Kasumi-1 (cell line): ENCODE measurements around the gene AMPH.

Experiments
- DNase-seq, 2 experiments: peaks; one replicate each; lab custom pipeline; 2025; lab: John Stamatoyannopoulos, UW

AMPH gene

DNA sequence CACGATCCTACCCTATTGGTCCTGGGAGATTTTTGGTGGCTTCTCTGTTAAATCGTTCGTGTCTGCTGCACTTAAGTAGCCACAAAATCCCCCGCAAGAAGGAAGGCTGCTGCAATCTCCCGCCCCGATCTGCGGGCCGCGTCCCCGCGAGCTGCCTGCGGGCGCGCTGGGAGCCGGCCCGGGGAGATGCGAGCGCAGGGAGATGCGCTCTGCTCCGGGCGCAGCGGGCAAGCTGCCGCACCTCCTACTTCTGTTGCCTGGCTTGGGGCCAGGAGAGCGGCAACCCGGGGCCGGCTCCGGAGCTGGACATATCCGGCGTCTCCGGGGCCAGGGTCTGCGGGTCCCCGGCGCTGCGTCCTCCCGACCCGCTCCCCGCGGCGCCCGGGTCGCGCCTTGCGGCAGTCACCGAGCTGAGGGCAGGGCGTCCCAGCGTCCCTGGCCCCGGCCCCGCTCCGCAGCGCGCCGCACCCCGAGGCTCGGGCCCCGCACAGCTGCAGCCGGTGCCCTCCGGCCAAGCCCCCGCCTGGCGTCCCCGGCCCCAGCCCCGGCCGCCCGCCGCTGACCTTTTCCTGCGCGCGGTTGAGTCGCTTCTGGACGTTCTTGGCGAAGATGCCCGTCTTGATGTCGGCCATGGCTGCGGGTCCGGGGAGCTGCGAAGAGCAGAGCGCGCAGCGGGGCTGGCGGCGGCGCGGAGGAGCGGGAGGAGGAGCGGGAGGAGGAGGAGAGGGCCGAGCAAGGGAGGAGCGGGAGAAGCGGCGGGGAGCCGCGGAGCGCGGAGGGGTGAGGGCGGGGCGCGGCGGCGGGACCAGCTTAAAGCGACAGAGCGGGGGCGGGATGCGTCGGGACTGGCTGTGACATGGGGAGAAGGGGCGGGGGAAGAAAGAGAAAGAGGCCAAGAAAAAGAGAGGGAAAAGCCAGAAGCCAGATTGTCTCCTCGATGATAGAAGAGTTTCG lies at the start of gene AMPH:
TSS of gene AMPH (minus strand) at position 654 of the 954 bp plus-strand sequence. CDS start at position 632, 22 bp downstream.
- DNase-seq, result peak; percentile 23 to 39

- no peak for DNase-seq
Measured at GRCh38 chr7:38679419-38679818, 48.2 kb upstream of the AMPH start.

DNA sequence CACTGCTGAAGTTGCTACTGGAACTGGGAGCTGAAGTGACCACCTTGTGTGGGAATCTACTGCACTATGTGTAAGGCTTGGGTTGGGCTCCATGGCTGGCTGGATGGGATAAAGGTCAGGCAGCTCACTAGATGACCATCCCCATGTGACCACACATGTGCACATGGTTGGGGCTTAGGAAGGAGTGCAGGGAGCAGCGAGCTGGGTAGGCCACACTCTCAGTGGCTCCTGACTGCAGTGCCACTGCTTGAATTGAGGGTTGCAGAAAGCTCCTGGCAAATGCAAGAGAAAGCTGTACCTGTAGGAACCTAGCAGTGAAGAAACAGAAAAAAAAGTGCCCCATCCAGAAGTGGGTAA lies 47.5 kb upstream of the AMPH start:
- DNase-seq, result no peak

DNA sequence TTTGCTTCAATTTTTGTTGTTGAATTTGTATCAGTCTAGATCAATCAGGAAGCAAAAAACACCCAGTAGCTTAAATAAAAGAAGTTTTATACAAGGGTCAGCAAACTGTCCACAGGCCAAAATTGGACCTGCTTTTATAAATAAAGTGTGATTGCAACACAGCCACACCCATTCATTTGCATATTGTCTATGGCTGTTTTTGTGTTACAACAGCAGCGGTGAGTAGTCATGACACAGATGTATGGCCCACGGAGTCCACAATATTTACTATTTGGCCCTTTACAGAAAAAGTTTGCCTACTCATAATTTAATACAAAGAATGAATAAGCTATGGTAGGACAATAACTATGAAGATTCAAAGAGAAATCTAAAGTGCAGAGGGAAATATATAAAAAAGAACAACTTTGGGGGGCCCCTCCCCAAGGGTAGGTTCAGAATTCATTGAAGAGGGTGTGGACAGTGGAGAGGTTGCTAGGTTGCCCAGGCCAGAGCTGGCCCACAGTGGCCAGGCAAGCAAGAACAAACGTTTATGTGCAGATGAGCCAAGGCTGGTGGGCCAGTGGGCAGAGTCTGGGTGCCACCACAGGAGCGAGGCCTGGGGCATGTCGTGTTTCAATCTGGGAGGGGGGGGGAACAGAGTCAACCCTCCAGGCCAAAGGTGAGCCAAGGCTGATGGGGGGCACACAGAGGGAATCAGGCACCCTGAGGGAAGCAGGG lies 47.0 kb upstream of the AMPH start:
- no peak for DNase-seq

DNA sequence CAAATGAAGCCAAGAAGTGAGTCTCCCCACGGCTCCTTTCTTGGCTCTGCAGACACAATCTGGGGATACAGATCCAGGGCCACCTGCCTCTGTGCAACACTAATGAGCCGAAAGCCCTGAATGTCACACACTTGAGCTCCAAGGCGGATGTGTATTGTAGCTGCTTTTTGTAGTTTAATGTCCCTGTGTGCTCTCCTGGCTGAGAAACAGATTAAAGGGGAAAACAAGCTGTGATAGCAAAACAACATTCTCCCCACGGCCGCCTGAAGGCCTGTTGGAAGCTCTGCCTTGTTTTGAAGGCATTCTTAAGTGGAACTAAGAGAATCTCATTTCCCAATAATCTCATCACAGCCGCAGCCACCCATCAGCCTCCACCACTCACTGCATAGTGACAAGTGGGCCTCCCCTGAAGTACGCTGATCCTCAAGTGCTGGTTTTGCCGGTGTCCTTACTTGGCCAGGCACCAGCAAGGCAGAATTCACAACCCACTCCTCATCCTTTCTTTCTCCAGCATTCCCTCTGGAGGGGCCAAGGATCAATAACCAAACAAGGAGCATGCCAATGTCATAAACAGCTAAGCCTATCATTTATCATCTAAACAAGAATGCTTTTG lies 44.4 kb upstream of the AMPH start:
- no peak for DNase-seq

GRCh38 chr7:38674513-38674912 lies 43.3 kb upstream of the AMPH start:
- DNase-seq, result no peak

- DNase-seq, result no peak
Measured at GRCh38 chr7:38673795-38674194, 42.6 kb upstream of the AMPH start.

DNA sequence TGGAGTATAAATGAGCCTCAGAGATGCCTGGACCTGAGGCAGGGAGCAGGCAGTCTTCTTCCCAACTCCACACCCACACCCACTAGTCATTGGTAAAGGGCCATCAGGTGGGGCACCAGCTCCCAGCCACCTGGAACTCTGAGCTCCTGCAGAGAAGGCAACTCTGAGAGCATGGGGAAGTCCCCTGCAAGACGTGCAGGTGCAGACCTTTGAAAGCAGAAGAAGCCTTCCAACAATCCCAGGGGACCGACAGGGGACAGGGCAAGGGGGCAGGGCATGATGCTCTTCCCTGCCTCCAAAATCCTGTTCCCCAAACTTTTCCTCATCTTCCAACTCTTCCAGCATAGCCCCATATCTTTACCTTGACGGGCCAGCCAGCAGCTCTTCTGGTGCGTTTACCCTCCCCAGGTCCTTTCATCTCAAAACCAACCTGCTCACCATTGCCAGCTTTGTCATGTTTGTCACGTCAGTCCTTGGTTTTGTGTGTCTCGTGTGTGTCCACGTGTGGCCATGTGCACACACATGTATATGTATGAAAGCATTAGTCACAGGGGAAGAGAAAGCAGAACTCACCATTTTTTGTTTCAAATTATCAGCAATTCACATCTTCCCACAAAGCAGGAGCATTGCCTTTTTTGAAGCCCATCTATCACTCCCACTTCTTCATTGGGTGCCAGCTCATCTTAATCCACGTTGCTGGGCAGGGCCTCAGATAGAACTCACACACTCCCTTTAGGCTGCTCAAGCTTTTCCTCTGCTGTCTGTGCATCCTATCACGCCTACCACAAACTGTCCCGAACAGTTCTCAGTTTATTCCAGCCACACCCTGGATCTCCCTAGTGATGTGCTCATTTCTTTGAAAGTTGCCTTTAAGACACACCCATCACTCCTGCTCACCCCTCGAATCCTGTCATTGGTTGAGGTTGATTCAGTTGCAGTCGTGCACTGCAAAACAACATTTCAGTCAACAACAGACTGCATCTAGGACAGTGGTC lies 41.0 kb upstream of the AMPH start:
- DNase-seq, result no peak

GRCh38 chr7:38669965-38670520 lies 38.9 kb upstream of the AMPH start:
- no peak for DNase-seq

- DNase-seq, result no peak
Measured at GRCh38 chr7:38664972-38665371, 33.8 kb upstream of the AMPH start.

- DNase-seq, result peak; percentile 69 to 80
Measured at GRCh38 chr7:38660427-38661099, 29.4 kb upstream of the AMPH start.

GRCh38 chr7:38659931-38660330 lies 28.8 kb upstream of the AMPH start:
- DNase-seq, result no peak

DNA sequence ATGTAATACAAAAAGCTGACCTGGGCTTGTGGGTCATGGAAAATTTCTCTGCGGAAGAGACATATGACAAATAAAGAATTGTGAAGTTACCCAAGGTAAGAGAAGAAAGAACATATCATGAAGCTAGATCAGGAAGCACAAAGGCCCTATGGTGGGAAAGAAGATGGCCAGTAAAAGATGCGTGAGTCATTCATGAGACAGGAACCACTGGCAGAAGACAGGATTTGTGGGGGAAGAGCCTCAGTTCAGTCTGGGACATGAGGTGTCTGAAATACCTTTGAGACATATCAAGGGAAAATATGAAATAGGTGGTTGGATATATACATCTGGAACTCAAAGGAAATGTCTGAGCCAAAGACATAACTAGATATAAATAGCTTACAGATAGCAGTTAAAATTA lies 27.7 kb upstream of the AMPH start:
- DNase-seq, result no peak

GRCh38 chr7:38656968-38657367 lies 25.8 kb upstream of the AMPH start:
- no peak for DNase-seq

GRCh38 chr7:38655833-38656774 lies 24.9 kb upstream of the AMPH start:
- DNase-seq, result no peak

- no peak for DNase-seq
Measured at GRCh38 chr7:38637957-38638356, 6.8 kb upstream of the AMPH start.

- DNase-seq, result no peak
Measured at GRCh38 chr7:38632411-38632810, 1.2 kb upstream of the AMPH start.

DNA sequence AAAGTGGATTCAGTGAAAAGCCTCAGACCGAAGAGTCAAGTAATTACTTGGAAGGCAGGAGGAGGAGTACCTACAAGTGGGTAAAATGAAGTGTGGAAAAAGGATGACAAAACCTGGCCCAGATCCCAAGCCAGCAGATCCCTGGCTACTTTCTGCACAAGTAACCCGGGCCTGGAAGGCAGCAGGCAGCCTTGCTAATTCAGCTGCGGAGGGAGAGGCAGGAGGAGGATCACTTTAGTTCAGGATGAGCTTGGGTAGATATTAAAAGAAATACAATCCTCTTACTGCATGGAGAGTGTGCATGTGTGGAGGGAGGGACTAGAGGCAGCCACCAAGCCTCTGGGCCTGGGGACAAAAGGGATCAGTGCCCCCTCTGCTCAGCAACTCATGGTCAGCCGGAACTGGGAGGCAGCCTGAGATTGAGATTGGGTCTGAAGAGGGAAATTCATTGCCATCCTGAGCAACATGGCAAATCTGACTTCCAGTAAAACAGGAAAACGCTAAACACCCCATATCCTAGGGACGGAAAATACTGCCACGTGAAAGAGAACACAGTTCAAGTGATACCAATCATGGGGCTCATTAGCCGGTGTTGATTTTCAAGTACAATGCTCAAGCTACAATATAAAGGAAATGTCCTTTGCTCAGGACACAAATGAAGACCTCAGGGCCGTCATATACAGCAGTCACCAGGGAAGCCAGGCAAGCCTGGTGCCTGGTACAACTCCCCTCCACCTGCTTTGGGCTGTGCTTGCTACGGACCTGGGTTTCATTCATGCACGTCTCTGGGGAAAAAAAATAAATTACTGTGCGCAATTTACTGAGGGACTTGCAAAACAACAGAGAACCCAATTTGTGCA lies 1.3 kb downstream of the AMPH start:
- no peak for DNase-seq
